ENCODE results near the gene MUCL3. TPM values are rescaled to one million over a fixed set of nuclear protein-coding genes. Genes with fewer than 3 reads are reported as not detected.

MUCL3 gene
- total and polyA plus RNA-seq, 2 donors (not counting 1 experiment from before 2014, with no cell fraction given) = not detected

Small RNA genes lying within 50 kb of the gene (small RNA-seq; reads per million reads assigned to genes)
- gene RF00019 (ENCODE audit: insufficient read length, low read depth, low replicate concordance) = not detected

Other genes with a start within 250 kb of the MUCL3 start
- gene NRM, start 250.0 kb upstream of the MUCL3 start, total RNA-seq = 22.8 and 24.9 TPM in 2 replicates
- gene NRM, start 250.0 kb upstream of the MUCL3 start, polyA plus RNA-seq = 18.9 and 26.0 TPM in 2 replicates
- gene MDC1, start 223.7 kb upstream of the MUCL3 start, total RNA-seq = 69.3 and 87.4 TPM in 2 replicates
- gene MDC1, start 223.7 kb upstream of the MUCL3 start, polyA plus RNA-seq = 24.9 and 26.4 TPM in 2 replicates
- 288 and 295 TPM in 2 replicates for gene TUBB, start 220.6 kb upstream of the MUCL3 start, total RNA-seq
- 58.9 and 102 TPM in 2 replicates for gene TUBB, start 220.6 kb upstream of the MUCL3 start, polyA plus RNA-seq
- 71.2 and 75.7 TPM in 2 replicates for gene FLOT1, start 198.3 kb upstream of the MUCL3 start, total RNA-seq
- 75.8 and 79.4 TPM in 2 replicates for gene FLOT1, start 198.3 kb upstream of the MUCL3 start, polyA plus RNA-seq
- gene IER3, start 196.4 kb upstream of the MUCL3 start, total RNA-seq = 4.2 and 5.5 TPM in 2 replicates
- 3.7 and 7.5 TPM in 2 replicates for gene IER3, start 196.4 kb upstream of the MUCL3 start, polyA plus RNA-seq
- 61.7 and 66.0 TPM in 2 replicates for gene DDR1, start 56.5 kb upstream of the MUCL3 start, total RNA-seq
- 28.8 and 81.5 TPM in 2 replicates for gene DDR1, start 56.5 kb upstream of the MUCL3 start, polyA plus RNA-seq
- gene GTF2H4, start 32.8 kb upstream of the MUCL3 start, total RNA-seq = 38.4 and 44.7 TPM in 2 replicates
- 22.4 and 30.2 TPM in 2 replicates for gene GTF2H4, start 32.8 kb upstream of the MUCL3 start, polyA plus RNA-seq
- gene VARS2, start 26.7 kb upstream of the MUCL3 start, total RNA-seq = 41.0 and 41.6 TPM in 2 replicates
- 27.1 and 34.5 TPM in 2 replicates for gene VARS2, start 26.7 kb upstream of the MUCL3 start, polyA plus RNA-seq
- gene SFTA2, start 8.8 kb upstream of the MUCL3 start, total RNA-seq = not detected in 2 replicates
- not detected in 2 replicates for gene SFTA2, start 8.8 kb upstream of the MUCL3 start, polyA plus RNA-seq
- not detected in 2 replicates for gene MUC21, start 42.7 kb downstream of the MUCL3 start, total RNA-seq
- gene MUC21, start 42.7 kb downstream of the MUCL3 start, polyA plus RNA-seq = not detected in 2 replicates
- not detected in 2 replicates for gene MUC22, start 69.5 kb downstream of the MUCL3 start, total RNA-seq
- not detected in 2 replicates for gene MUC22, start 69.5 kb downstream of the MUCL3 start, polyA plus RNA-seq
- gene C6orf15, start 171.6 kb downstream of the MUCL3 start, total RNA-seq = not detected in 2 replicates
- gene C6orf15, start 171.6 kb downstream of the MUCL3 start, polyA plus RNA-seq = not detected in 2 replicates
- not detected in 2 replicates for gene PSORS1C1, start 173.8 kb downstream of the MUCL3 start, total RNA-seq
- gene PSORS1C1, start 173.8 kb downstream of the MUCL3 start, polyA plus RNA-seq = not detected in 2 replicates
- not detected in 2 replicates for gene CDSN, start 179.5 kb downstream of the MUCL3 start, total RNA-seq
- gene CDSN, start 179.5 kb downstream of the MUCL3 start, polyA plus RNA-seq = not detected in 2 replicates
- gene PSORS1C2, start 198.1 kb downstream of the MUCL3 start, total RNA-seq = not detected in 2 replicates
- gene PSORS1C2, start 198.1 kb downstream of the MUCL3 start, polyA plus RNA-seq = not detected in 2 replicates
- gene CCHCR1, start 216.8 kb downstream of the MUCL3 start, total RNA-seq = 34.7 and 36.2 TPM in 2 replicates
- gene CCHCR1, start 216.8 kb downstream of the MUCL3 start, polyA plus RNA-seq = 17.0 and 19.1 TPM in 2 replicates
- 9.8 and 10.4 TPM in 2 replicates for gene TCF19, start 217.6 kb downstream of the MUCL3 start, total RNA-seq
- gene TCF19, start 217.6 kb downstream of the MUCL3 start, polyA plus RNA-seq = 5.5 and 10.0 TPM in 2 replicates
- gene POU5F1, start 229.7 kb downstream of the MUCL3 start, total RNA-seq = 0.76 and 0.83 TPM in 2 replicates
- gene POU5F1, start 229.7 kb downstream of the MUCL3 start, polyA plus RNA-seq = 0.26 and 0.88 TPM in 2 replicates